ENCODE results near the gene OXSR1.
"Not testable (repeated sequence)": the region's sequence is repeated elsewhere in the genome, so short reads cannot be mapped to it uniquely, and the experiment has no call there.

The OXSR1 gene

DNA sequence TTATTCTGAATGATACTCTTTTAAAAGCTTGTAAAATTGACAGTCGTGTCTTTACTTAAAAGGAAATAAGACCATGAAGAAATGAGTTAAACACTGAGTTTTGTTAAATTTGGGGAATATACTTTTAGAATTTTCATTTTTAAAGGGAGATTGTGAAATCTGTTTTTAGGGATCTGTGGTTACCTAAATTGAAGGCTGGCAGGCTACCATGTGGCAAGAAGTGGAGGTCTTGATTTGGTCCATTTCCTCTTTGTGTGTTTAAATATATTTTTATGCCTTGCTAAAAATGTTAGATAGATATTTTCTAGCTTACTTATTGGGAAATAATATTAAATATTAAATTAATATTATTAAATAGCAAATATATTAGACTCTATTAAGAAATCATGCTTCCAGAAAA is 63.7 kb downstream of the OXSR1 start:
- Histone ChIP-seq H4K20me1 (ENCODE audit: insufficient read depth, low read length, poor library complexity, severe bottlenecking) (no peaks in the 10 kb centered on the region), H3K4me3 (ENCODE audit: low read length, poor library complexity, severe bottlenecking) (no peak overlapping the region), H2AFZ (ENCODE audit: low read length) (no peak overlapping the region), H3K9me2 (replicated peaks; ENCODE audit: low read depth, low read length) (no peaks in the 10 kb centered on the region), H3K4me1 (ENCODE audit: insufficient read depth, low read length, poor library complexity, severe bottlenecking) (no peaks in the 10 kb centered on the region), H3K4me2 (ENCODE audit: low read depth, low read length, poor library complexity, severe bottlenecking) (no peak overlapping the region), H3F3A (ENCODE audit: low read depth) (no peaks in the 10 kb centered on the region), H3K36me3 (ENCODE audit: insufficient read depth, low read length) (peaks cover 95% of the 10 kb centered on the region), H3K27me3 (ENCODE audit: insufficient read depth, low read length, poor library complexity, severe bottlenecking) (peaks cover 4% of the 10 kb centered on the region), H3K9me3 (ENCODE audit: insufficient read depth, low read depth, low read length) (no peaks in the 10 kb centered on the region), H3K9ac (ENCODE audit: low read depth, low read length, poor library complexity, severe bottlenecking) (no peak overlapping the region), H3K79me2 (ENCODE audit: insufficient read depth, low read length) (no peaks in the 10 kb centered on the region)
- TF ChIP-seq, protein P1, sequence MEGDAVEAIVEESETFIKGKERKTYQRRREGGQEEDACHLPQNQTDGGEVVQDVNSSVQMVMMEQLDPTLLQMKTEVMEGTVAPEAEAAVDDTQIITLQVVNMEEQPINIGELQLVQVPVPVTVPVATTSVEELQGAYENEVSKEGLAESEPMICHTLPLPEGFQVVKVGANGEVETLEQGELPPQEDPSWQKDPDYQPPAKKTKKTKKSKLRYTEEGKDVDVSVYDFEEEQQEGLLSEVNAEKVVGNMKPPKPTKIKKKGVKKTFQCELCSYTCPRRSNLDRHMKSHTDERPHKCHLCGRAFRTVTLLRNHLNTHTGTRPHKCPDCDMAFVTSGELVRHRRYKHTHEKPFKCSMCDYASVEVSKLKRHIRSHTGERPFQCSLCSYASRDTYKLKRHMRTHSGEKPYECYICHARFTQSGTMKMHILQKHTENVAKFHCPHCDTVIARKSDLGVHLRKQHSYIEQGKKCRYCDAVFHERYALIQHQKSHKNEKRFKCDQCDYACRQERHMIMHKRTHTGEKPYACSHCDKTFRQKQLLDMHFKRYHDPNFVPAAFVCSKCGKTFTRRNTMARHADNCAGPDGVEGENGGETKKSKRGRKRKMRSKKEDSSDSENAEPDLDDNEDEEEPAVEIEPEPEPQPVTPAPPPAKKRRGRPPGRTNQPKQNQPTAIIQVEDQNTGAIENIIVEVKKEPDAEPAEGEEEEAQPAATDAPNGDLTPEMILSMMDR (conservative IDR thresholded peaks at IDR 0.05; ENCODE audit: low read length) = no peak
- TF ChIP-seq EZH2phosphoT487 (IDR thresholded peaks at IDR 0.05; ENCODE audit: borderline replicate concordance) = no peak

DNA sequence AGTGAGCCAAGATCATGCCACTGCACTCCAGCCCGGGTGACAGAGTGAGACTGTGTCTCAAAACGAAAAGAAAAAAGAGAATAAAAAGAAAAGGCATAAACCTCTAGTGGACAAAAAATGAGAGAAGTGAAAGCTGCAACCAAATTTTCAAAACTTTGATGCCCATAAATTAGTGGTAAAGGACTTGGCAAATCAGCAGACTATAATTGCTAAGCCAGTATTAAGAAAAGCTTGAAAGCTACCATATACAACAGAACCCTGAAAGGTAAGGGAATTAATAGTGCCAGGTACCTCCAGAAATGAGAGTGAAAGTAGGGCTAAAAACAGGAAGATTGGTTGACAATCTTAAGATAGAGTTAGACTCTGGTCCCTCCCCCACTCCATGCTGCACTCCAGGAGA is 67.4 kb downstream of the OXSR1 start:
- Histone ChIP-seq H3K36me3 (ENCODE audit: insufficient read depth, low read length) (peaks cover 92% of the 10 kb centered on the region), H3K79me2 (ENCODE audit: insufficient read depth, low read length) (no peaks in the 10 kb centered on the region), H3K9me3 (ENCODE audit: insufficient read depth, low read depth, low read length) (0 out of 2 replicates have a peak, but pooled peaks cover 5% of the 10 kb centered on the region), H3K27me3 (ENCODE audit: insufficient read depth, low read length, poor library complexity, severe bottlenecking) (no peaks in the 10 kb centered on the region), H4K20me1 (ENCODE audit: insufficient read depth, low read length, poor library complexity, severe bottlenecking) (no peaks in the 10 kb centered on the region), H3K4me2 (ENCODE audit: low read depth, low read length, poor library complexity, severe bottlenecking) (no peak overlapping the region), H3K9ac (ENCODE audit: low read depth, low read length, poor library complexity, severe bottlenecking) (no peak overlapping the region), H2AFZ (ENCODE audit: low read length) (no peak overlapping the region), H3F3A (ENCODE audit: low read depth) (no peaks in the 10 kb centered on the region), H3K9me2 (replicated peaks; ENCODE audit: low read depth, low read length) (no peaks in the 10 kb centered on the region), H3K4me1 (ENCODE audit: insufficient read depth, low read length, poor library complexity, severe bottlenecking) (no peaks in the 10 kb centered on the region), H3K4me3 (ENCODE audit: low read length, poor library complexity, severe bottlenecking) (no peak overlapping the region)
- TF ChIP-seq, protein P1 (conservative IDR thresholded peaks at IDR 0.05; ENCODE audit: low read length) = no peak
- no peak for TF ChIP-seq EZH2phosphoT487 (IDR thresholded peaks at IDR 0.05; ENCODE audit: borderline replicate concordance)

DNA sequence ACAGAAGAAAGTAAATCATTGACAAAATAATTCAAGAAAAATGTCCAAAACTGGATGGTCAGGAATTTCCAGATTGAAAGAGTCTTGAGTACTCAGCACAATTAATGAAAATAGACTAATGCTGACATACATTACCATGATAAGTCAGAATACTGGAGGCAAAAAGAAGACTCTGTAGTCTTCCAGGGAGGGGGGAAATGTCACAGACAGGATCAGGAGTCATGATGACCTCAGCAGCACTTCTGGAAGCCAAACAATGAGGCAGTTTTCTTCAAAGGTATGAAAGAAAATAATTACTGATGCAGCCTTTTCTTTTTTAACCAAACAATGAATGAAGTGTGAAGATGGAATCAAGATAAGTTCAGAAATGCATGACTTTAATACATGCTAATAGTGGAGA is 70.1 kb downstream of the OXSR1 start:
- Histone ChIP-seq H3K4me1 (ENCODE audit: insufficient read depth, low read length, poor library complexity, severe bottlenecking) (no peaks in the 10 kb centered on the region), H3K9ac (ENCODE audit: low read depth, low read length, poor library complexity, severe bottlenecking) (no peak overlapping the region), H3K4me3 (ENCODE audit: low read length, poor library complexity, severe bottlenecking) (no peak overlapping the region), H3K9me2 (replicated peaks; ENCODE audit: low read depth, low read length) (no peaks in the 10 kb centered on the region), H2AFZ (ENCODE audit: low read length) (no peak overlapping the region), H3K36me3 (ENCODE audit: insufficient read depth, low read length) (peaks cover 96% of the 10 kb centered on the region), H4K20me1 (ENCODE audit: insufficient read depth, low read length, poor library complexity, severe bottlenecking) (no peaks in the 10 kb centered on the region), H3K27me3 (ENCODE audit: insufficient read depth, low read length, poor library complexity, severe bottlenecking) (no peaks in the 10 kb centered on the region), H3K79me2 (ENCODE audit: insufficient read depth, low read length) (no peaks in the 10 kb centered on the region), H3K9me3 (ENCODE audit: insufficient read depth, low read depth, low read length) (peaks cover 17% of the 10 kb centered on the region; the same call in 1 of the 2 replicates), H3K4me2 (ENCODE audit: low read depth, low read length, poor library complexity, severe bottlenecking) (no peak overlapping the region), H3F3A (ENCODE audit: low read depth) (no peaks in the 10 kb centered on the region)
- no peak for TF ChIP-seq EZH2phosphoT487 (IDR thresholded peaks at IDR 0.05; ENCODE audit: borderline replicate concordance)

DNA sequence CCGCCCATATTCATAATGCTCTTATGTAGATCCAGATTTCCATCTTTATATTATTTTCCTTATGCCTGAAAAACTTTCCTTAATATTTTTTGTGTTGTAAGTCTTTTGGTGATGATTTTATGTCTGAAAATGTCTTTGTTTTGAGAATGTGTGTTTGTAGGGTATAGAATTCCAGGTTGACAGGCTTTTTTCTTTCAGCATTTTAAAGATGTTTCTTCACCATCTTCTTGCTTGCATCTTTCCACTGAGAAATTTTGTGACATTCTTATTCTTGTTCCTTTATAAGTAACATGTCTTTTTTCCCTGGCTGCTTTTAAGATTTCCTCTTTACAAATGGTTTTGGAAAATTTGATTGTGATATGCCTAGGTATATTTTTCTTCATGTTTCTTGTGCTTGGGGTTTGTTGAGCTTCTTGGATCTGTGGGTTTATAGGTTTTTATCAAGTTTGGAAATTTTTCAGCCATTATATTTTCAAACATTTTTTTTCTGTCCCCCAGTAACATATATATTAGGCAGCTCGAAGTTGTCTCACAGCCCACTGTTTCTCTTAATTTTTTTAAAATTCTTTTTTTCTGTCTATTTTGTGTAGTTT is 73.2 kb downstream of the OXSR1 start:
- H3K79me2 ChIP-seq (ENCODE audit: insufficient read depth, low read length) = no peaks in the 10 kb centered on the region
- H3K27me3 ChIP-seq (ENCODE audit: insufficient read depth, low read length, poor library complexity, severe bottlenecking) = no peaks in the 10 kb centered on the region
- H2AFZ ChIP-seq (ENCODE audit: low read length) = no peak overlapping the region
- H3F3A ChIP-seq (ENCODE audit: low read depth) = no peaks in the 10 kb centered on the region
- H3K9me2 ChIP-seq (replicated peaks; ENCODE audit: low read depth, low read length) = no peaks in the 10 kb centered on the region
- H3K9ac ChIP-seq (ENCODE audit: low read depth, low read length, poor library complexity, severe bottlenecking) = no peak overlapping the region
- peaks cover 84% of the 10 kb centered on the region for H3K36me3 ChIP-seq (ENCODE audit: insufficient read depth, low read length)
- H3K4me1 ChIP-seq (ENCODE audit: insufficient read depth, low read length, poor library complexity, severe bottlenecking) = no peaks in the 10 kb centered on the region
- H3K9me3 ChIP-seq (ENCODE audit: insufficient read depth, low read depth, low read length) = peaks cover 17% of the 10 kb centered on the region; the same call in 1 of the 2 replicates
- no peak overlapping the region for H3K4me3 ChIP-seq (ENCODE audit: low read length, poor library complexity, severe bottlenecking)
- no peaks in the 10 kb centered on the region for H4K20me1 ChIP-seq (ENCODE audit: insufficient read depth, low read length, poor library complexity, severe bottlenecking)
- no peak overlapping the region for H3K4me2 ChIP-seq (ENCODE audit: low read depth, low read length, poor library complexity, severe bottlenecking)
- TF ChIP-seq, protein P1 (conservative IDR thresholded peaks at IDR 0.05; ENCODE audit: low read length) = no peak

DNA sequence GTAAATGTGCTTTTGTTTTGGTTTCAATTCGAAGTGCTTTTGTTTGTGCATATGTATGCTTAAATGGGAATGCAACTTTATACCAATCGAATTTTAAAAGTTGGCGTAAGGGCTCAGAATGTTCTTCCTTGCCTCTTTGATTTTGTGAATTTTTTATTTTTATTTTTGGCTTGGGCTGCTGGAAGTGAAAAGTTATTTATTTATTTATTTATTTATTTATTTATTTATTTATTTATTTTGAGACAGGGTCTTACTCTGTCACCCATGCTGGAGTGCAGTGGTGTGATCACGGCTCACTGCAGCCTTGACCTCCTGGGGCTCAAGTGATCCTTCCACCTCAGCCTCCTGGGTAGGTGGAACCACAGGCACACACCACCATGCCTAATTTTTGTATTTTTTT is 77.5 kb downstream of the OXSR1 start:
- not testable (repeated sequence) for H3K27me3 ChIP-seq (ENCODE audit: insufficient read depth, low read length, poor library complexity, severe bottlenecking); H2AFZ ChIP-seq (ENCODE audit: low read length); H3K4me2 ChIP-seq (ENCODE audit: low read depth, low read length, poor library complexity, severe bottlenecking); H3K9me2 ChIP-seq (replicated peaks; ENCODE audit: low read depth, low read length); H3K4me1 ChIP-seq (ENCODE audit: insufficient read depth, low read length, poor library complexity, severe bottlenecking); H3K4me3 ChIP-seq (ENCODE audit: low read length, poor library complexity, severe bottlenecking); H3K9ac ChIP-seq (ENCODE audit: low read depth, low read length, poor library complexity, severe bottlenecking); H3K79me2 ChIP-seq (ENCODE audit: insufficient read depth, low read length); H3F3A ChIP-seq (ENCODE audit: low read depth); H4K20me1 ChIP-seq (ENCODE audit: insufficient read depth, low read length, poor library complexity, severe bottlenecking)
- peaks cover 11% of the 10 kb centered on the region; the same call in 1 of the 2 replicates for H3K9me3 ChIP-seq (ENCODE audit: insufficient read depth, low read depth, low read length)
- H3K36me3 ChIP-seq (ENCODE audit: insufficient read depth, low read length) = peaks cover 77% of the 10 kb centered on the region

Data from Loucy (cell line).